MV-4-11 (cell line): ENCODE measurements around the gene FILIP1L.
A peak's percentile ranks its signal among the peaks of the same experiment; 100 is the strongest.
"Not testable (repeated sequence)": the region's sequence is repeated elsewhere in the genome, so short reads cannot be mapped to it uniquely, and the experiment has no call there.

Experiments used
- DNase-seq: peaks from one replicate; lab custom pipeline; 2025; lab: John Stamatoyannopoulos, UW

Gene FILIP1L

DNA sequence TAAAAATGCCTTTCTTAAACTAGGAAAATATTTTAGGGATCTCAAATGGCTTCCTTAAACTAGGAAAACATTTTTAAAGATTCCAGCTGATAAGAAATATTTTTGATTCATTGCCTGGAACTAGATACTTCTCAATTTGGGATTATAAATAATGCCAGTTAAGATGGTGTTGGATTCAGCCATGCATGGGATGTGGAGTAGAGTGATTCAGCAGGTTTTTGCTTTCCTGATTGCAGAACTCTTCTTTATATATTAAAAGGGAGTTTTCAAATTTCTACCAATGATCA lies 15.6 kb downstream of the FILIP1L start:
- no peak for DNase-seq

DNA sequence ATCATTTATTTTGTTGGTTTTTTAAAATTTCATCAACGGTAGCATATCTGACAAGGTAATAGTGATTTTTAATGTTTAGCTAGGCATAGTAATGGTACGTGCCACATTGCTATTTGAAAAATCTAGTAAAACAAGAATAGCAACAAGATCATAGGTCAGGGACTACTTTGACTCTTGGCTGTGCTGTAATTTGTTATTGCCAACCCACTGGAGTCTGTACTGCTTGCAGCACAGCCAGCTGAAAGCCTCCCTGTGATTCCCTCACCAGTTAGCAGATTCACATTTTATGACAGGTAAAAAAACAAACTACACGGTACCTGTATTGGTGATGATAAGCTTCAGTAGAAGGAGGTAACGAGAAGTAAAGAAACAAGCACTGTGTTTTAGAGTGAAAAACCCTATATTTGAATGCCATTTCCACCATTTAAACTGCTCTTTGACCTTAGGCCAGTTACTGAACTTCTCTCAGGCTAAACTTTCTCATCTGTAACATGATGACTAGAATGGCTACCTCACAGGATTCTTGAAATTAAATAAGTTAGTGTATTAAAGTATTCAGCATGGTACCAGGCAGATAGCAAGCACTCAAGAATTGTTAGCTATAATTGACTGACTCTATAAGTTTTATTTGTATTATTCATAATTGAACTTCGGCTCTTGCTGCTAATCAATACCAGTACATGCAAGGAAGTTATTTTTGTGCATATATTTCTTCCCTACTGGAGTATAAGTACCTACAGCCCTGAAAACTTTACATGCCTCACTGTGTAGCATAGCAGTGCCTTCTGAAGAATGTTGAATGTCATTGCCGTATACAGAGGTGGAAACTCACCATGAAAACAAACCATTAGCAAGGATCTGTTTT lies 16.1 kb downstream of the FILIP1L start:
- no peak for DNase-seq

DNA sequence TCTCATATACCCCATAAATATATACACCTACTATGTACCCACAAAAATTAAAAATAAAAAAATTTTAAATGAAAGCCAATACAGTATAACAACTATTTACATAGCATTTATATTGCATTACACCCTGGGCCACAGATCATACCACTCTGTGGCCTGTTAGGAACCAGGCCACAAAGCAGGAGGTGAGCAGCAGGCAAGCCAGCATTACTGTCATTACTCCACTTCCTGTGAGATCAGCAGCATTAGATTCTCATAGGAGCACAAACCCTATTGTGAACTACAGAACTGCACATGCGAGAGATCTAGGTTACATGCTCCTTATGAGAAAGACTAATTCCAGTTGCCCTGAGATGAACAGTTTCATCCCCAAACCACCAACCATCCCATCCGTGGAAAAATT lies 17.4 kb downstream of the FILIP1L start:
- no peak for DNase-seq

GRCh38 chr3:100096286-100096685 lies 18.0 kb downstream of the FILIP1L start:
- not testable (repeated sequence) for DNase-seq

DNA sequence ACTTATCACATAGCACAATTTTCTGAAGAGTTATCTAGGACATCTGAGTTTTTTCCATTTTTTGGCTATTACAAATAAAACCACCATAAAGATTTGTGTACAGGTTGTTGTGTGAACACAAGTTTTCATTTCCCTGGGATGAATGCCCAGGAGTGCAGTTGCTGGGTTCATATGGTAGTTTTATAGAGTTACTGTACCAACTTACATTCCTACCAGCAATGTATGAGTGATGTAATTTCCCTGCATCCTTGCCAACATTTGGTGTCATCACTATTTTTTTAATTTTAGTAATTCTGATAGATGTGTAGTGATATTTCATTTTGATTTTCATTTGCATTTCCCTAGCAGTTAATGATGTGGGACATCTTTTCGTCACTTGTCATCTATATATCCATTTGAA lies 20.5 kb downstream of the FILIP1L start:
- no peak for DNase-seq

DNA sequence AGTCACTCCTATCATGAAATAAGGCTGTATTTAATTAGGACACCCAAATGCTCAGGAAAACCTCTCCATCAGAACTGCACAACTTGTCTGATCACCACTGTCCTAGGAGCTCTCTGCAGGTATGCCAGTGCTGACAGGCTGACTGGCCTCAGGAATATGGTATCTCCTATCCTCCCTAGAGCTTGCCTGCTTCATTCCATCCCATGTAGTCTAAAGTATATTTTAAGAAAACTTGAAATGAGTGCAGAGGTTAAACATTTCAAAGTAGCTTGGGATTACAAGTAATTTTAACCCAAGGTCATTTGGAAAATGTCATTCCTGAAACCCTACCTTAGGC lies 23.7 kb downstream of the FILIP1L start:
- no peak for DNase-seq

- peak; percentile 70 for DNase-seq
These were observed 24.3 kb downstream of the FILIP1L start for GRCh38 chr3:100089812-100090668.

- no peak for DNase-seq
These were observed 25.4 kb downstream of the FILIP1L start for GRCh38 chr3:100088735-100089368.

DNA sequence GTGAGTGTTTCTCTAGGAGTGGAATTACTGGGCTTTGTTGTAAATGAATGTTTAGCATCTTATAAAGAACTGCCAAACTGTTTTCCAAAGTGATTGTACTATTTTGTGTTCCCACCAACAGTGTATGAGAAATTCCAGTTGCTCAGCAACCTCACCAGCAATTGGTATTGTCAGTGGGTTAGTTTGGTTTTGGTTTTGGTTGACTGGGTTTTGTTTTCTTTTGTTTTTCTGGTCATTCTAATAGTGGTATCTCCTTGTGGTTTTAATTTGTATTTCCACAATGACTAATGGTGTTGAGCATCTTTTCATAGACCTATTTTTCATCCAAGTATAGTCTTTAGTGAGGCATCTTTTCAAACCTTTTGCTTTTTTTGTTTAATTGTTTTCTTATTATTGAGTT lies 27.1 kb downstream of the FILIP1L start:
- DNase-seq, result no peak

DNA sequence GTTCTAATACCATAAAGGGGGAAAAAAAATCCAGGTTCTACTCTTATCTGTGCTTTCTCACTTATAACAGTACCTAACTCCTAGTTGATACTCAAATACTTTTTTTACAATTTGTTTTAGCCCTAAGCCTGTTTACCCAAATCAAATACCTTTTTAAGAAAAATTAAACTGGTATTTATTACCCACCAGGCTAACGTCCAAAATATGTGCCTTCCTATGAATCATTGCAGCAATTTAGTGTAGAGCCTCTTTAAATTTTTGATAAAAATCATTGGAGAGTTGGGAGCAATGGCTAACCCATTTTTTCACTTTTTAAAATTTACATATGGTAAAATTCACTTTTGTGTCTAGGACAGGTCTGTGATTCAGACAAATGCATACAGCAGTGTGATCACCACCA lies 27.9 kb downstream of the FILIP1L start:
- DNase-seq, result no peak

- peak; percentile 84 for DNase-seq
These were observed 30.0 kb downstream of the FILIP1L start for GRCh38 chr3:100084100-100084806.

GRCh38 chr3:100083209-100083608 lies 31.1 kb downstream of the FILIP1L start:
- DNase-seq, result no peak

DNA sequence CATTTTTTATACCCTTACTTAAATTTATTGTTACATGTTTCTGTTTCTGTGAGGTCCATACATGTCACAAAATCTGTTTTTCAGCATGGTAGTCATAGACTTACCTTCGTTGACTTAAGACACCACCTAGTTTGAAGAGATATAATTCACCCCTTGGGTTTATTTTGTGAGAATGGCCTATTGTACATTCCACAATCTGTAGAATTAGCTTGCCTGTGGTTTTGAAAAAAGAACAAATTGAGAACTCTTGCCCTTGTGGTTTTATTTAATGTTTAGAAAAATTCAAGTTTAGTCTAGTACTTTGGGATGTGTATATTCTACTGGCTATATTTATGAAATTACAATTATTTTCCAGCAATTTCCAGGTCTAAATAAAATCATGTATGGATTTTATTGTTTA lies 31.6 kb downstream of the FILIP1L start:
- DNase-seq, result no peak

GRCh38 chr3:100081986-100082692 lies 32.2 kb downstream of the FILIP1L start:
- DNase-seq, result no peak

DNA sequence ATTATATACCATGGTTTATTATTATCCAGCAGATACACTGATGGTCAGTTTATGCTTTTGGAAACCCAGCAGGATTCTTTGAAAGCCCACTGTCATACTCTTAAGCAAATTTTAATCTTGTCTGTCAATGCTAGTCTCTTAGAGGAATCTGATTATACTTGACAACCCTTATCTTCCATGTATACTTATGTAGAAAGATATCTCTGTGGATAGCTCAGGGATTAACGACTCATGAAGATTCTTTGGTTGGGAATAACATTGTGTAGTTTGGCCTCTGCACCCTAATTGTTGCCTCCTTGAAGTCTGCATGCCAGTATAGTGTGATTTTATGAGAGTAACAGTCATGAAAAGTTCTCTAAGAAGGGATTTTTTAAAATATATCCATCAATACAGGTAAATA lies 33.0 kb downstream of the FILIP1L start:
- no peak for DNase-seq

GRCh38 chr3:100080573-100080972 lies 33.7 kb downstream of the FILIP1L start:
- DNase-seq, result no peak

GRCh38 chr3:100079328-100079727 lies 35.0 kb downstream of the FILIP1L start:
- no peak for DNase-seq

DNA sequence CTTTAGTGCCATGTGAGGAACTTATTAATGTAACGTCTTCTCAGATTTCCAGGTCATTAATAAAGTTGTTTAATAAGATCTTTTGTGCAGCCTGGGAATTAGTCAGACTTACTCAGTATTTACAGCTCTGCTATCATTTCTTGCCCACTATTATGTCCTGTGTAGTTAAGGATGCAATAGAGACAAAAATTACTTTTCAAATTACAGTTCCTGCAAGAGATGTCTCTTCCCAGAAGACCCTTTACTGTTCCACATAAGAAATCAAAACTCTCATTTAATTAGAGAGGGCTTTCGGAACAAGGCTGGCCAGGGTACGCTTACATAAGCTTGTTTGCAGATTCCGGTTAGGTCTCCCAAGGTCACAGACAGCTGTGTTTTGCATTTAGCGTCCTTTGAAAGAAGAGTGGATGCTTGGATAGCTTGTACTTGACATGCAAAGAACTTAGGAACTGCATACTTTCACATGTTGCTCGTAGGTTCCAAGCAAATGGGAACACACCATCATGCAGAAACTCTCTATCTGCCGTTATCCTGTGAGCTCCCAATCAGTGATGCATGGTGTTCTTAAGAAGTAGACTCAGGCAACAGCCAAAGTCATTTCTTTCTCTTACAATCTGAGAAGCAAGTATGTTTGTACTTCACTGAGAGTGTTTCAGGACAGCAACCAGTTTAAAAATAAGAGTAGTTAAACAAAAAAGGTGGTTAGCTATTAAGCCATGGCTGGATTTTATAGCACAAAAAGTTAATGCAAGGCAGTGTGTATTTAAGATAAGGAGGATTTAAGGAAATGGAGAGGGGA lies 37.4 kb downstream of the FILIP1L start:
- DNase-seq, result no peak

DNA sequence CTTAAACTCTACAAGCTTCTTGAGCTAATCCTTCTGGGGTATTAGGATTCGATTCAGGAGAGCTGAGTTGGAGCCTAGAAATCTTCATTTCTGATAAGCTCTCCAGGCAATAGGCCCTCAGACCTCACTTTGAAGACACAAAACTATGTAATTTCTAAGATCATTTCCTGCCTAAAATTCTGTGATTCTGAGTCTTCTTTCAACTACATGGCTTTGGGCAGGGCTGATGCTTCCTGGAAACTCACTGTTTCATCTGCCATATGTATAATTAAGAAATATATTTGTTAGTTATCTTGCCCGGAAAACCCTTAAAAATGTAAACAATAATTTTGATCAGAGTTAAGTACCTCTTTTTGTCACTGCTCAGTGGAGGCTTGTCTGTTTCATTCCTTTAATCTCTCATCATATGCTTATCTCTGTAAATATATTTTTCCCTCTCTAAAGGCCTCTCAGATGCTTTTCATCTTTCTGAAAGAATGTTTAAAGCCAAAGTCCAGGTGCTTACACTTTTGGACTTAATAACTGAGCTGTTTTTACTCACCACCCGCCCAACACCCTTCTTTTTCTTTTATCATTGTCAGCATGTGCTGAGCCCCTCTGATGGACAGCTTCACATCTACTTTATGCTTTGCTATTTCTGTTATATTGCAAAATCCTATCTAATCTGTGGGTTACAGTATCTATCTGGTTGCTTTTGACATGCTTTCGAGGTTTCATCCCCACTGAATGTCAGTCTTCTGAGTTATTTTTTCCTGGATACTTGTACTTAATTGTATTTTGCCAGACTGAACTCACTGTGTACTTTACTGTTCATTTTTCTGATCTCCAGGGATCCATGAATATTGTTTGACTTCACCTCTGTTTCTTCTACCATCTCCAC lies 38.2 kb downstream of the FILIP1L start:
- DNase-seq, result peak; percentile 27

DNA sequence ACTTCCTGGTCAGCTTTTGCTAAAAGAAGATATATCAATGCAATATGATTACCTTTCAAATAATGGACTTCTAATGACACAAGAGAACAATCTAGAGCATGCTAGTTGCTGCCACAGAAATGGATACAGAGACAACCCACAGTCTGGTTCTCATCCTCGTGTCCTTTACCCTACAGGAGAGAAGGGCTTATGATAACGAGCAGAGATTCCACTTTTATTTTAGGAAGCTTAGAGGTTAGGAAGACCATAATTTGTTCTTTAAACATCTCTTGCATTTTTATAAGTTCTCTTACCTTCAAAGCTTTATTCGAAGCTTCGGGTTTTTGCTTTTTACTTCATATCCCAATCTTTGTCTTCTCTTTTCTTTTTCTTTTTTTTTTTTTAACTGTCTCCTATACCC lies 39.1 kb downstream of the FILIP1L start:
- no peak for DNase-seq
